Measurements from ENCODE around the gene CEBPZ. TPM values are rescaled to one million over a fixed set of nuclear protein-coding genes. Genes with fewer than 3 reads are reported as not detected.

The CEBPZ gene
- total and polyA plus RNA-seq, 2 of the 13 experiments (the other 11 are each of a cell fraction or from before 2014, with no cell fraction given) = 14.4 to 117 TPM

GRCh38 chr2:37231241-37232130, at the start of gene CEBPZ, which contains the start of gene NDUFAF7 (continued):
- TF ChIP-seq RERE (CRISPR knock-in tag; IDR thresholded peaks at IDR 0.05; ENCODE audit: low read depth) (peak; percentile 45), SIN3B (IDR thresholded peaks at IDR 0.05; ENCODE audit: low read length) (peak; percentile 74; the same call in 1 of the 2 replicates), ZNF747 (CRISPR knock-in tag; IDR thresholded peaks at IDR 0.05; ENCODE audit: borderline replicate concordance) (peak; percentile 88; the same call in 1 of the 2 replicates), ZNF3 (CRISPR knock-in tag; IDR thresholded peaks at IDR 0.05) (no peak; the same call in 1 of the 2 replicates), BHLHE40 (IDR thresholded peaks at IDR 0.05; ENCODE audit: low read length) (peak; percentile 5; the same call in 1 of the 2 replicates), ZNF576 (CRISPR knock-in tag; IDR thresholded peaks at IDR 0.05) (peak; percentile 93), MED1 (CRISPR knock-in tag; IDR thresholded peaks at IDR 0.05) (peak; percentile 70), MIXL1 (CRISPR knock-in tag; IDR thresholded peaks at IDR 0.05) (peak; percentile 88), GATAD1 (CRISPR knock-in tag; IDR thresholded peaks at IDR 0.05) (peak; percentile 95), ZC3H13 (CRISPR knock-in tag; IDR thresholded peaks at IDR 0.05) (no peak)
